DMS53 (cell line): ENCODE measurements around the gene MINDY2.
"Not testable (repeated sequence)": the region's sequence is repeated elsewhere in the genome, so short reads cannot be mapped to it uniquely, and the experiment has no call there.

Experiments
- DNase-seq: peaks from one replicate; lab custom pipeline; 2025; lab: John Stamatoyannopoulos, UW

The MINDY2 gene

GRCh38 chr15:58833681-58834426 is 62.8 kb downstream of the MINDY2 start:
- not testable (repeated sequence) for DNase-seq

- peak; percentile 14 for DNase-seq
These were observed 68.4 kb downstream of the MINDY2 start for GRCh38 chr15:58839485-58839884.

GRCh38 chr15:58840048-58840447 is 68.9 kb downstream of the MINDY2 start:
- no peak for DNase-seq

GRCh38 chr15:58842713-58843396 is 71.8 kb downstream of the MINDY2 start:
- no peak for DNase-seq

- not testable (repeated sequence) for DNase-seq
These were observed 80.1 kb downstream of the MINDY2 start for GRCh38 chr15:58851205-58851604.

- DNase-seq: peak; percentile 46
These were observed 81.2 kb downstream of the MINDY2 start for GRCh38 chr15:58852347-58852746.

- DNase-seq: no peak
These were observed 83.5 kb downstream of the MINDY2 start for GRCh38 chr15:58854593-58854992.

GRCh38 chr15:58856086-58856485 is 85.0 kb downstream of the MINDY2 start:
- DNase-seq: no peak

GRCh38 chr15:58856621-58857020 is 85.5 kb downstream of the MINDY2 start:
- not testable (repeated sequence) for DNase-seq

- DNase-seq: no peak
These were observed 91.2 kb downstream of the MINDY2 start for GRCh38 chr15:58862326-58862725.

- peak; percentile 88 for DNase-seq
These were observed 93.7 kb downstream of the MINDY2 start for GRCh38 chr15:58864602-58865424.

GRCh38 chr15:58865425-58865880 is 94.4 kb downstream of the MINDY2 start:
- peak; percentile 76 for DNase-seq

GRCh38 chr15:58867926-58868325 is 96.8 kb downstream of the MINDY2 start:
- DNase-seq: no peak

GRCh38 chr15:58870451-58870850 is 99.3 kb downstream of the MINDY2 start:
- DNase-seq: no peak

- DNase-seq: no peak
These were observed 102.2 kb downstream of the MINDY2 start for GRCh38 chr15:58873267-58873666.

GRCh38 chr15:58875343-58875742 is 104.2 kb downstream of the MINDY2 start:
- DNase-seq: no peak

- no peak for DNase-seq
These were observed 105.4 kb downstream of the MINDY2 start for GRCh38 chr15:58876306-58877106.

GRCh38 chr15:58877999-58878825 is 107.1 kb downstream of the MINDY2 start:
- DNase-seq: no peak

GRCh38 chr15:58880320-58880719 is 109.2 kb downstream of the MINDY2 start:
- no peak for DNase-seq

GRCh38 chr15:58882243-58882642 is 111.1 kb downstream of the MINDY2 start:
- DNase-seq: no peak

GRCh38 chr15:58883926-58884325 is 112.8 kb downstream of the MINDY2 start:
- not testable (repeated sequence) for DNase-seq
